GM21526 (cell line): ENCODE data around the gene ITGA2.

Source experiments
- ATAC-seq: cut with Tn5 transposase; IDR thresholded peaks from one replicate; pipeline ENCODE4 v1.9.1; 2021; ENCODE audit warnings: moderate library complexity; ENCODE audit not compliant: unreplicated experiment, low FRiP score

Gene ITGA2

GRCh38 chr5:52987711-52988331 lies 1.3 kb upstream of the ITGA2 start:
- ATAC-seq: no peak

GRCh38 chr5:52988335-52989024 lies 672 bp upstream of the ITGA2 start:
- ATAC-seq: no peak

GRCh38 chr5:52989781-52990527 lies 802 bp downstream of the ITGA2 start:
- no peak for ATAC-seq

- ATAC-seq: no peak
Measured at GRCh38 chr5:52990528-52990925, 1.4 kb downstream of the ITGA2 start.

GRCh38 chr5:52993367-52993766 lies 4.2 kb downstream of the ITGA2 start:
- ATAC-seq: no peak

GRCh38 chr5:52994266-52994665 lies 5.1 kb downstream of the ITGA2 start:
- no peak for ATAC-seq

- ATAC-seq: no peak
Measured at GRCh38 chr5:52995095-52995494, 5.9 kb downstream of the ITGA2 start.

- ATAC-seq: no peak
Measured at GRCh38 chr5:52995914-52996313, 6.8 kb downstream of the ITGA2 start.

GRCh38 chr5:52996979-52997378 lies 7.8 kb downstream of the ITGA2 start:
- no peak for ATAC-seq

- ATAC-seq: no peak
Measured at GRCh38 chr5:52997424-52997823, 8.3 kb downstream of the ITGA2 start.

- peak; percentile 55 for ATAC-seq
Measured at GRCh38 chr5:52998552-52999313, 9.6 kb downstream of the ITGA2 start.

- no peak for ATAC-seq
Measured at GRCh38 chr5:52999344-52999949, 10.3 kb downstream of the ITGA2 start.

- ATAC-seq: no peak
Measured at GRCh38 chr5:53001541-53001940, 12.4 kb downstream of the ITGA2 start.

GRCh38 chr5:53002491-53002890 lies 13.3 kb downstream of the ITGA2 start:
- no peak for ATAC-seq

- ATAC-seq: no peak
Measured at GRCh38 chr5:53003144-53003543, 14.0 kb downstream of the ITGA2 start.

- no peak for ATAC-seq
Measured at GRCh38 chr5:53006911-53007890, 18.0 kb downstream of the ITGA2 start.

- ATAC-seq: peak; percentile 97
Measured at GRCh38 chr5:53008751-53009150, 19.6 kb downstream of the ITGA2 start.

GRCh38 chr5:53009816-53010215 lies 20.7 kb downstream of the ITGA2 start:
- ATAC-seq: no peak

- ATAC-seq: no peak
Measured at GRCh38 chr5:53010814-53011213, 21.7 kb downstream of the ITGA2 start.
